Fibroblast of lung (primary cell): ENCODE data around the gene HARS2. TPM values are rescaled to one million over a fixed set of nuclear protein-coding genes. Genes with fewer than 3 reads are reported as not detected.

Experiments used
- DNase-seq, 2 donors: peaks; one replicate each; pipeline versions ENCODE4 v3.0.0 to v3.0.0-alpha.2; 2010; ENCODE audit warnings: low read depth in 2 of 2
- H2AFZ ChIP-seq: 2 replicates; pipeline ENCODE4 v1.5.1; 2012; ENCODE audit warnings: low read length, control low read depth, inconsistent platforms
- H3K27ac ChIP-seq: 2 replicates; pipeline ENCODE4 v1.5.1; 2011; ENCODE audit warnings: low read length, control low read depth; ENCODE audit not compliant: insufficient read depth
- H3K27me3 ChIP-seq: 2 replicates; pipeline ENCODE4 v1.5.1; 2011; ENCODE audit warnings: mild to moderate bottlenecking, low read length; ENCODE audit not compliant: control insufficient read depth, insufficient read depth
- H3K36me3 ChIP-seq: 2 replicates; pipeline ENCODE4 v1.5.1; 2011; ENCODE audit warnings: low read length; ENCODE audit not compliant: control insufficient read depth, insufficient read depth
- H3K4me1 ChIP-seq: 2 replicates; pipeline ENCODE4 v1.5.1; 2011; ENCODE audit warnings: low read length; ENCODE audit not compliant: control insufficient read depth, insufficient read depth; ENCODE audit errors: extremely low read depth
- H3K4me2 ChIP-seq: 2 replicates; pipeline ENCODE4 v1.5.1; 2011; ENCODE audit warnings: low read length, control low read depth; ENCODE audit not compliant: insufficient read depth; ENCODE audit errors: extremely low read depth
- H3K4me3 ChIP-seq, 4 experiments: fragments of 200-600 bp in 1 of 4; sonication (generic) in 1 of 4; replicated peaks in 1 of 4; 2 replicates each; pipeline ENCODE4 v1.5.1; 2011 to 2016; ENCODE audit warnings: low read length in 4 of 4, low read depth in 3 of 4, mild to moderate bottlenecking in 3 of 4, control low read depth in 2 of 4, inconsistent platforms in 1 of 4, mixed read lengths in 1 of 4; ENCODE audit not compliant: insufficient read depth in 1 of 4; ENCODE audit errors: control extremely low read depth in 1 of 4
- H3K79me2 ChIP-seq: 2 replicates; pipeline ENCODE4 v1.5.1; 2012; ENCODE audit warnings: mild to moderate bottlenecking, low read length, inconsistent platforms; ENCODE audit not compliant: control insufficient read depth, insufficient read depth
- H3K9ac ChIP-seq: 2 replicates; pipeline ENCODE4 v1.5.1; 2011; ENCODE audit warnings: mild to moderate bottlenecking, low read length, control low read depth; ENCODE audit not compliant: insufficient read depth
- H3K9me3 ChIP-seq: 2 replicates; pipeline ENCODE4 v1.5.1; 2012; ENCODE audit warnings: low read depth, low read length; ENCODE audit not compliant: control insufficient read depth, insufficient read depth
- H4K20me1 ChIP-seq: 2 replicates; pipeline ENCODE4 v1.5.1; 2011; ENCODE audit warnings: low read length; ENCODE audit not compliant: control insufficient read depth, insufficient read depth; ENCODE audit errors: extremely low read depth
- CTCF ChIP-seq, 2 donors: IDR thresholded peaks in 1 of 2; conservative IDR thresholded peaks in 1 of 2; 1 replicate in 1 of 2; 2 replicates in 1 of 2; pipeline ENCODE4 v1.5.1; 2011 to 2012; ENCODE audit warnings: low read length in 2 of 2, control low read depth in 1 of 2, inconsistent platforms in 1 of 2, low read depth in 1 of 2, mild to moderate bottlenecking in 1 of 2
- EZH2 ChIP-seq: IDR thresholded peaks from 2 replicates; pipeline ENCODE4 v1.5.1; 2012; ENCODE audit warnings: low read length, control low read depth, mild to moderate bottlenecking; ENCODE audit errors: missing control alignments
- polyA plus RNA-seq, 2 donors: library from polyadenylated mRNA; depleted of rRNA in 1 of 2; stranded (reverse) in 1 of 2; unstranded in 1 of 2; fragments of >200 nt; gene quantifications; 2 replicates each; pipeline ENCODE4 v1.2.1, GENCODE V29; 2011 to 2012; ENCODE audit warnings: missing spikeins in 1 of 2
- total RNA-seq: library from RNA; depleted of rRNA; stranded (reverse); fragments of >200 nt; gene quantifications from 2 replicates; pipeline ENCODE4 v1.2.1, GENCODE V29; 2014

HARS2 gene
- total and polyA plus RNA-seq, 2 donors (not counting 1 experiment from before 2014, with no cell fraction given), result 27.1 to 30.1 TPM

- H2AFZ ChIP-seq, result no peak overlapping the region
- no peaks in the 10 kb centered on the region for H3K9me3 ChIP-seq
- H3K79me2 ChIP-seq, result peaks cover 13% of the 10 kb centered on the region
- no peak overlapping the region for H3K9ac ChIP-seq
- no peak for DNase-seq
- H3K4me2 ChIP-seq, result no peak overlapping the region
- H4K20me1 ChIP-seq, result no peaks in the 10 kb centered on the region
- no peak overlapping the region for H3K27ac ChIP-seq
- no peaks in the 10 kb centered on the region for H3K27me3 ChIP-seq
- H3K36me3 ChIP-seq, result peaks cover 24% of the 10 kb centered on the region
- H3K4me3 ChIP-seq, result no peak overlapping the region
- TF ChIP-seq CTCF (conservative IDR thresholded peaks at IDR 0.05 in 1 of 2, IDR thresholded peaks at IDR 0.05 in 1 of 2; ENCODE audit: low read depth in 1 of 2, low read length in 2 of 2), result no peak
- TF ChIP-seq EZH2, result no peak
- no peaks in the 10 kb centered on the region for H3K4me1 ChIP-seq
Measured at GRCh38 chr5:140671472-140672125, 19.7 kb upstream of the HARS2 start.

- DNase-seq, result peak in 1 of 2 donors; percentile 9
- H3K79me2 ChIP-seq, result peaks cover 3% of the 10 kb centered on the region
- H4K20me1 ChIP-seq, result no peaks in the 10 kb centered on the region
- no peak for TF ChIP-seq CTCF (conservative IDR thresholded peaks at IDR 0.05 in 1 of 2, IDR thresholded peaks at IDR 0.05 in 1 of 2; ENCODE audit: low read depth in 1 of 2, low read length in 2 of 2)
- no peak overlapping the region for H2AFZ ChIP-seq
- H3K4me3 ChIP-seq, result no peak overlapping the region
- no peaks in the 10 kb centered on the region for H3K27me3 ChIP-seq
- H3K9me3 ChIP-seq, result no peaks in the 10 kb centered on the region
- no peak overlapping the region for H3K9ac ChIP-seq
- H3K4me2 ChIP-seq, result peak overlapping the region; percentile 44
- H3K27ac ChIP-seq, result no peak overlapping the region
- H3K4me1 ChIP-seq, result no peaks in the 10 kb centered on the region
- peaks cover 27% of the 10 kb centered on the region for H3K36me3 ChIP-seq
Measured at GRCh38 chr5:140672455-140673186, 18.6 kb upstream of the HARS2 start.

- Histone ChIP-seq H3K36me3 (peaks cover 27% of the 10 kb centered on the region), H3K4me2 (peak within 1 kb of the TSS; percentile 44), H3K27ac (no peak within 1 kb of the TSS), H3K27me3 (no peaks in the 10 kb centered on the region), H3K4me1 (no peaks in the 10 kb centered on the region), H2AFZ (no peak within 1 kb of the TSS), H4K20me1 (no peaks in the 10 kb centered on the region), H3K9me3 (no peaks in the 10 kb centered on the region), H3K79me2 (no peaks in the 10 kb centered on the region), H3K4me3 (no peak within 1 kb of the TSS), H3K9ac (no peak within 1 kb of the TSS)
- no peak for TF ChIP-seq EZH2
- no peak for TF ChIP-seq CTCF (conservative IDR thresholded peaks at IDR 0.05 in 1 of 2, IDR thresholded peaks at IDR 0.05 in 1 of 2; ENCODE audit: low read depth in 1 of 2, low read length in 2 of 2)
- no peak for DNase-seq
Measured at GRCh38 chr5:140673187-140673976, 17.9 kb upstream of the HARS2 start, which contains the start of gene DND1. Gene DND1 (minus strand): TSS chr5:140673576. CDS start chr5:140673542, 34 bp downstream.
